LHCN-M2 (cell line): ENCODE data around the gene ACOXL. TPM values are rescaled to one million over a fixed set of nuclear protein-coding genes. Genes with fewer than 3 reads are reported as not detected.

Experiments
- DNase-seq: peaks from one replicate; pipeline ENCODE4 v3.0.0-alpha.2; 2012; ENCODE audit warnings: low read depth
- total RNA-seq: library from RNA; depleted of rRNA; stranded (reverse); fragments of >200 nt; gene quantifications from 2 replicates; pipeline ENCODE4 v1.2.3, GENCODE V29; 2014

The ACOXL gene
- total RNA-seq, 1 experiment from 2014 or later, result not detected

DNA sequence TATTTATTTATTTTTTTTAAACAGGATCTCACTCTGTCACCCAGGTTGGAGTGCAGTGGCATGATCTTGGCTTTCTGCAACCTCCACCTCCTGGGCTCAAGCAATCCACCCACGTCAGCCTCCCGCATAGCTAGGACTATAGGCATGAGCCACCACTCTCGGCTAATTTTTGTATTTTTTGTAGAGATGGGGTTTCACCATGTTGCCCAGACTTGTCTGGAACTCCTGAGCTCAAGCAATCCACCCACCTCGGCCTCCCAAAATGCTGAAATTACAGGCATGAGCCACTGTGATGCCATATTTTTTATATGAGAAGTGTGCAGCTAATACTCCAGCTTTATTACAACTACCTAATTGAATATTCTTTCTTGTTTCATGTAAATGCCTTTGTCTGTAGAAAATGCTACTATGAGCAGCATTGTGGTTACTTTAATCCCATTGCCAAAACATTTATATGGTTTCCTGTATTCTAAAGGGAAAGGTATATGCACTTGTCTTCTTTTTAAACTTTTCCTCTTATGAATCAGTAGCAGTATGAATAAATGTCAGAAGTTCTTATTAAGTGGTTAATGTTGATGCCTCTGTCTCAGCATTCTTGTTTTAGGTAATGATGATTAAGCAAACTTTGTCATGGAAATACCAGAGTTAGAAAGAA lies 378.9 kb downstream of the ACOXL start:
- no peak for DNase-seq

DNA sequence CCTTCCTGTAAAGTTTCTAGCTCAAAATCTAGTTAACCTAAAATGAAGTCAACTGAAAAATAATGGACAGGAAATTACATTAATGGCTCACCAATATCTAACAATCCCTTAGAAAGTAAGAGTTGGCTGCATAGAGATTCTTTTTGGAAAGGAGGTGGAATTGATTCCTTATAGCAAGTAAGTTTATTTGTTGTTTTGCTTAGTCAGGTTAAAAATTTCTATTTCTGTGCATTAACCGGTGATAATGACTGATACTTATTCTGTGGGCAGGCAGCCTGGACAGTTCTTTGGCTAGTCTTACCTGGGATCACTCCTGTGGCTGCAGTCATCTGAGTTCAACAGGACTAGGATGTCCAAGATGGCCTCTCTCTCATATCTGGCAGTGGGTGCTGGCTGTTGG lies 381.5 kb downstream of the ACOXL start:
- DNase-seq, result no peak

DNA sequence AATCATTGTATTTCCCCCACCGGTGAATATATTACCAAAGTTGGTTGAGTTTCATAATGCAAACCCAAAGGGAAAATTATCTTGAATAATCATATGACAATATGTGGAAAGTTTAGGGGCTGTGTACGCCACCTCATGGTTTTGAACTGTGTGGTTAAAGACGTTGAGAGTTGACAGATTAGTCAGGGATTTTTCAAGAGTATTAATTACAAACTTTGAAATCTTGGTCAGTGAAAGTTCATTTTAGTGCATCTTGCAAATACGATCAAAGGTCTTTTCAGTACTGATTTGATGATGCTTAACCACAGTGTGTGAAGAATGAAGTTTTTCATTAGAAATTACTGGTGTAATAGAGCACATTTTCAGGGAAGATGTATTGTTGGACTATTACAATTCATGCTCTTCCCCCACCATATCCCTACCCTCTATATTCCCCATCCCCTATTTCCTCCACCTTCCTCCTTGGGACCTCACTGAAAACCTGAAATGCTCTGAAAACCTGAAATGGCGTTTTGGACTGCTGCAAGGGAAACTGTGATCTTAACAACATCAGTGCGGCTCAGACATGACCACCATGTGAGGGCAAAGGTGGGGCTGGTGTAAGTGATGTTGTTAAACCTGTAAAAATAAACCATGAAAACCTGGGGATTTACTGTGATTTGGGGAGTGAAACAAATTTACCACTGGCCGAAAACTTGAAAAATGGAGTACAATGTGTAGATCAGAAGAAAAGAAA lies 383.8 kb downstream of the ACOXL start:
- no peak for DNase-seq

DNA sequence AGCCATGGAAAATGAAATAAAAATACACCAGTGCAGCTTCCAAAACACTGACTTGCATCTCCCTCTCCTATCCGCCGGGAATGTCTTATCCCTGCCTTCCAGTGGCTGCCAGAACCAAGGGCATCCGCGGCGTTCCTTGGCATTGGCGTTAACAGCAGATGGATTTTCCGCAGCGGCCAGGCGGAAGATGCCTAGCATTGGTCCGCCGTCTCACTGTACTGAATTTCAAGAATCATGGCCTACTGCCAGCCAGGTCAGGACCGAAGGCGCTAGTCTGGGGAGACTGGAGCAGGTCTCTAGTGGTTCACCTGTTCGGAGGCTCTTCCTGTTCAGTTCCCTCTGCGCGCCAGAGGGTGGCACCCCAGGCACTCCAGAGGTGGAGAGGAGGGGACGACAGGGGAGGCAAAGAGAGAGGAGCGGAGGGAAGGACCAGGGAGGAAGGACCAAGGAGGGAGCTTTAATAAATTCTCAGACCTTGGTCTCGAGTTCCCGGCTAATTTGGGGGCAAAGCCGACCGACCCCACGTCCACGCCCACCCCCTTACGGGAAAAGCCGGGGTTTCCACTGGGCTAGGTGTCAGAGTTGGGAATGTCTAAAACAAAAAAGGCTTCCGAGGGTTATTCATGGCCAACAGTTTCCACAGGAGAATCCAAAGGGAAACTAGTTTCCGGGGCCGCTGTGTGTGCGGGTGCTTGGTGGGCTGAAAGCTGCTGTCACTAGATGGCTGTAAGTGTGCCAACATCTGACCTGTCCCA lies 384.6 kb downstream of the ACOXL start:
- peak; percentile 65 for DNase-seq

DNA sequence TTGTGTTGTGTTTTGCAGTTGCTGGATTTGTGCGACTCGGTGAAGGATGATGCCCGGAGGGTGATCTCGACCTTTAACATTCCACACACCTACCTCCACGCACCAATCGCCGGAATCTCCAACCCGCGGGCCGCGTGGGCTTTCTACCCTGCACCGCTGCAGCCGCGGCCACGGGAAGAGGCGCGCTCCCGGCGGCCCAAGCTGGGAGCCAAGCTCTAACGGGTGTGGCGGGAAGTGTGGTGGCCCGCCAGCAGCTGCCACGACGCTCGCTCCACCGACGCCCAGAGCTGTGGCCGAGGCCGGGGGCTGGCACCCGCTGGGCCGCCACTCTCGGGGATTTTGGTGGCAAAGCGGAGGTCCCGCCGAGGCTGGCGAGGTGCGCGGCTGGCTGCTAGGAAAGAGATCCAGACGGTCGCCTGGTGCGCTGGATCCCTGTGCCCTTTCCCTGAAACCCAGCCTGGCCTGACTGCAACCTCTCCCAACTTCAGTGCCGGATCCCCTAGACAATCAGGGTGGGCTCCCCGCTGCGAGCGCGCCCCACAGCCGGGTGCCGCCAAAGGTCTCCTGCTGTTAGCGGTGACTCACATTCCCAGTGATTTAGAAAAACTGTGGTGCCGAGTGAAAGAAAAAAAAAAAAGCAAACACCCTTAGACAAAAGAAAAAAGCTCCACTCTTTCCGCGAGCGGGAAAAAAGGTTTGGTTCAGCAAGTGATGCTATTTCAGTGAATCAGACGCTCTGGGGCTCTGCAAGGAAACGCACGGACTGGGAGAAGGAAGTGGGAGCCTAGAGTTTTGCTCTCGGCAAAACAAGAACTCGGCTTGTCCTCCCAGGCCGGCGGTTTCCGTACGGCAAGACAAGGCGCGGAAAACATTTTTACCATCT lies 385.5 kb downstream of the ACOXL start:
- DNase-seq, result peak; percentile 58

DNA sequence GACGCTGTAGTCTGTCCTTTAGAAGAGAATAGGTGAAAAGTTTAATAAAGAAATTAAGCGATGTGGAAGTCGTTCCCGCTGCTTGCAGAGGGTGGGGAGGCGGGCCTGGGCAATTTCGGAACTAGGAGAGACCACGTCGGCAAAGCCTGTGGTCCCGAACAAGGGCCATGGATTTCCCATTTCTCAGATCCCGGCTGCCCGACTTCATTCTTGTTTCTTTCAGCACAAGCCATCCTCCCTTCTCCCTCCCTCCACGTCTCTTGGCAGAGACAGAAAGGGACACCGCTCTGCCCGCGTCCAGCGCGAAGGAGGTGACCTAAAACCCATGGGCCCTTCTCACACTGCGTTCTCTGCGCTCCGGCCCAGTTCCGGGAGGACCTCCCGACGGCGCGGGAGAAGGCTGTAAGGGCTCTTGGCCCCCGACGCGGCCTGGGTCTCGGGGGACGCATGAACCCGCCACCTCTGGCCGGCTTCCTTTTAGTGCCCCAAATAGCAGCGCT lies 386.2 kb downstream of the ACOXL start:
- no peak for DNase-seq

DNA sequence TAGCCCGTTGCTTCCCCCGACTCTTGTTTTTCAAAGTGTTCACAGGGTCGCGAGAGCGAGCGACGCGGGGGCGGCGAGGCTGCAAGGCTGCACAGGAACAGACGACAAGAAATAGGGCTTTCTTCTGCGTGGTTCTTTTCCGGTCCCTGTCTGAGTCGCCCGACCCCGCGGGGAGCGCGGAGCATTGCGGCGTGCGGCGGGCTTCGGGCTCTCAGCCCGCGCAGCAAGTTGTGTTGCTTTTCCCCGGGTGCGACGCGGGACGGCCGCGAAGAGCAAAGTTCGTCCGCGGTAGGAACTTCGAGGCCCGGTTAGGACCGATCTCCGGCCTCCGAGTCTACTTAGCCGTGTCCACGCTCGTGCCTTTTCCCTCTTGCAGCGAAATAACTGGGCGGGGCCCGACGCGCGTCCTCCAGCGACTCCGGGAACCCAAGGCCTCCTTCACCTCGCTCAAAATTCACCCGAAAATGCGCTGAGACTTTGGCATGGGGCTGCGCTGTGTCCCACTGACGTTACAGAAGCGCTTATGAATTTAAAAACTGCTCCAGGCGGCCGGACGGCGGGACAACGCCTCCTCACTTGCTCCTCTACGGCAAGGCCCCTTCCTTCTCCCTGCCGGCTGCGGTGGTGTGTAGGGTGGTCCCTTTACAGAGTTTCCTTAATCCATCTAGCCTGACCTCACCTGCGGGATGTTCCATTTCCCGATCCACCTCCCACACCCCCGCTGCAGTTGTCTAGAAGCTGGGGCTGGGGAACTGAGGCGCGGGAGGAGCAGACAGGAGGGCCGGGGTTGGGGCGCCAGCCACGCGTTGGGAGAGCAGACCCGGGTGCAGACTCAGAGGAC lies 386.8 kb downstream of the ACOXL start:
- DNase-seq, result no peak

DNA sequence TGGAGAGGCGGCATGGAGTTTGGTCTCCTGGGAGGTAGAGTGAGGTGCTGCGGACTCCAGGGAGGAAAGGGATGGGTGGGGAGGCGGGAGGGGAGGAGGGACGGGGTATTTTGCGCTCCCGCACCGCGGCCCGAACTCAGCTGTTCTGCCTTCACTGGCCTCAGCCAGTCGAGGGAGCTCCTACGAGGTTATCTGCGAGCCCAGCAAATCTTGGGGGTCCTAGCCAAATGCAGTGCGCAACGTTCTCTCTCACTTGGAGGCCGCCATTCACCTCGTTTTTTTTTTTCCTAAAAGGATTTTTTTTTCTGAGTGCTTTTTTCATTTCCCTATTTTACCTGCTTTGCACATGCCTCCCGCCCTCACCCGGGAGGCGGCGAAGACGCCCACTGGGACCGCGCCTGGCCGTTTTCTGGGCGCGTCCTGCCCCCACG lies 387.5 kb downstream of the ACOXL start:
- no peak for DNase-seq

DNA sequence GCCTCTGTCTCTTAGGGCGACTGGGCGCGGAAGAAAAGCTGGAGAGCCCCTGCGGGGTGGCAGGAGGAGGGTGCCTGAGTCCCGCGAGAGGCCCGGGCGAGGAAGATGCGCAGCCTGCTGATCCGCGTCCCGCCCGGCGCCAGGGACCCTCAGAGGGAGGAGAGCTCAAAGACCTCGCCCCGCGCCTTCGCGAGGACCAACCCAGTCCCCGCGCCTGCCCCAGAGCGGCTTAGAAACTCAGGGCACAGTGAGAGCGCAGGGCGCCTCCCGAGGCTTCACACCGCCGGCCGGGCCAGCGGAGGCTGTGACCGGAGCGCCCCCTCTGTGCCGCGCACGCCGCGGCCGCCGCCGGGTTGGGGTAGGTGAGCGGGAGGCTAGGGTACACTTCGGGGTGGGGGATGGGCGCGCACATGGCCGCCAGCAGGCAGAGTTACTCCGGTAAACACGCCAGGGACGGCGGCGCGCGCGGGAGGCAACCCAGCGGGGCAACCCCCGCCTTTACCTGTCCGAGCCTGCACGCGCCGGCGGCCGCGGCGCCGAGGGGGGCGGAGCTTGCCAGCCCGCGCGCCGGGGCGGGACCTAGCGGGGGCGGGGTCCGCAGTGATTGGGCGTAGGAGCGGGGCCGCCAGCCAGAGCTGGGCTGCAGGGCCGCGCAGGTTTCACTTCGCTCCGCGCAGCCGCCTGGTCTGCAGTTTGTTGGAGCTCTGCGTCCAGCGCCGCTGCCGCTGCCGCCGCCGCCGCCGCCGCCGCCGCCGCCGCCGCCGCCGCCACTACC lies 388.1 kb downstream of the ACOXL start, which contains the start of gene BCL2L11:
BCL2L11 (plus strand) TSS at position 662 of the 775 bp plus-strand sequence. CDS start 2,832 bp downstream, outside the sequence.
- peak; percentile 83 for DNase-seq

DNA sequence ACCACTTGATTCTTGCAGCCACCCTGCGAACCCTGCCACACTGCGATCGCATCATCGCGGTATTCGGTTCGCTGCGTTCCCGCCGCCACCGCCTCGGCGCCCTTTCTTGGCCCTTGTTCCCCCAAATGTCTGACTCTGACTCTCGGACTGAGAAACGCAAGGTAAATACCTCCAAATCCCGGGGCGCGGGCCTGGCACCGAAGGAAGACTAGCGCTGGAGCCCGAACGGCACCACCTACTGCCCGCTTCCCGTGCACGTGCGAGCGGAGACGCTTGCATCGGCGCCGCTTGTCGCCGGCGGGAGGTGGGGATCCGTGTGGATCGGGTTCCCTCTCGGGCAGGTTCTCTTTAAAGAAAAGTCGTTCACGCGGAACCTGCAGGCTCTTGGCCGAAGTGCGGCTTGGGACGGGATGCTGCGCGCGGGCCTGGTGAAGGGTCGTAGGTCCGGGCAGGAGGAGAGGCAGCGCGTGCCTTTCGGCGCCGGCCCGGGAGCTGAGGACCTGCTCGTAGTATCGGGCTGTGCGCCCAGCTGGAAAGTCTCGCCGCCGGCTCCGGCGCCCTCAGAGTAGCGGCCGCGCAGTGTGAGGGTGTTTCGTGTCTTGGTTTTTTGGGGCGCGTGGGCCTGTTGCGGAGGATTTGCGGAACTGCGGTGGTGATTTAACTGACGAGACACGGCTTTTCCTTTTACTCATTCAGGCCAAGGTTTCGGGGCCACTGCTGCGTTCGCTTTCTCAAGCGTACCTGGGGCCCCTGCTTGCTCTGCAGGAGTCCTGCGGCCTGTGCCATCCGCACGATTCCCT lies 388.9 kb downstream of the ACOXL start:
- DNase-seq, result peak; percentile 27

DNA sequence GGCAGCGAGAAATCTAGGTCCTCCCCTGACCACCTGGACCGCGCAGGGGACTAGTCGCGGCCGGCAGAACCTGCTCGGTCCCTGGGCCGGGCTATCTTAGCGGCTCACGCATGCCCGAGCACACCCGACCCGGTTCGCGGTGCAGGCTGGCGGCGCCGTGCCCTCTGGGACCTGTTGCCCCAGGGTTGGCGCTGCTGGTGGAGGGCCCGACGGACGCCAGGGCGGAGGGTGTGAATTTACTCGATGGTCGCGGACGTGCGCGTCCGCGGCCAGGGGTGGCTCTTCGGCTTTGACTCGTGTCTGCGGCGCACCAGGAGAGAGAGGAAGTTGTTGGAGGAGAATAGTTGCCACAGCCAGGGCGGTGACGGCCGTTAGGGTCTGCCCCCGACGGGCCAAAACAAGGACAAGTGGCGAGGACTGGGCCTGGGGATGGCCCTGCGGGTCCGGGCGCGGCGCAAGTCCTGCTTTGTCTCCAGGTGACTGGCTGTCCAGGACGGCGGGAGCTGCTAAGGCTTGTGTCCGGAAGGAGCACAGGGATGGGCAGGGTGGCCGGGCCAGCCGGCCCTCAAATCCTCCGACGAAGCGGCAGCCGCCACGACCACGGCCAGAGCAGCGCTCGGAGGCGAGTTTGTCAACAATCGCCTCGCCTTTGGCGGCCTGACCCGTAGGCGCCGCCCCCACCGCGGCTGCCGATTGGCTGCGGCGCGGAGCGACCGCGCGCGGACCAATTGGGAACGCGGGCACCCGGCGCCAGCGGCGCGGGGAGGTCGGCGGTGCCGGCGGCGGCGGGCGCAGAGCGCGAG lies 389.7 kb downstream of the ACOXL start:
- DNase-seq, result peak; percentile 82

DNA sequence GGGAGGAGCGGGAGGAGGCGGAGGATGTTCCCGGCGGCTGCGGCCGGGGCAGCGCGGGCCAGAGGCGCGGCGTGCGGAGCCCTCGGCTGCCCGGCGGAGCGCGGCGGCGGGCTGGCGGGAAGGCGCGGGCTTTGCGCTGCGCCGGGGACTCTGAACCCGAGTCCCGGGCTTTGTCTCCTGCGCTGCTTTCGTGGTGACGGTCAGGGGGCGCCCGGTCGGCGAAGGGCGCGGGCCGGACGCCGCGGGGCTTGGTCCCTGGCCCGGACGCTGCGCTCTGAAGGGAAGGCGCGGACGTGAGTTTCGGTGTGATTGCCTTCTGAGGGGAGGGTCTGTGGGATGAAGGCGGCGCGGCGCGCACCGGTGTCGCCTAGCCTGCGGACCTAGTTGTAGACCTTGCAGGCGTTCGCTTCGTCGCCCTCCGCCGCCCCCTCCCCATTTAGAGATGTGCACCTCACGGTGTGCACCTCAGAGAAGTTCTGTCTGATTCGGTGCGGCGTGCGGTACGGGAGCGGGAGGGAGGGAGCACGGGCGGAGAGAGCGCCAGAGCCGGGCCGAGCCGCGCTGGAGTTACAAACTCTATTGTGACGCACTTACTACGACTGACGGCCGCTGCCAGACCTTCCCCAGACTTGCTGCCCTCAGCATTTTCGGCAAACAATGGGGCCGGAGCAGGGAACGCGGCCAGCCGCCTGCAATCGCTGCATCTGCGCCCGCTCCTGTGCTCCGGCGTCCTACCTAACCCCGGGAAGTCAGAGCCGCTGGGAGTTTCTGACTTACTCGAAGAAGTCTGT lies 390.5 kb downstream of the ACOXL start:
- DNase-seq, result peak; percentile 71

DNA sequence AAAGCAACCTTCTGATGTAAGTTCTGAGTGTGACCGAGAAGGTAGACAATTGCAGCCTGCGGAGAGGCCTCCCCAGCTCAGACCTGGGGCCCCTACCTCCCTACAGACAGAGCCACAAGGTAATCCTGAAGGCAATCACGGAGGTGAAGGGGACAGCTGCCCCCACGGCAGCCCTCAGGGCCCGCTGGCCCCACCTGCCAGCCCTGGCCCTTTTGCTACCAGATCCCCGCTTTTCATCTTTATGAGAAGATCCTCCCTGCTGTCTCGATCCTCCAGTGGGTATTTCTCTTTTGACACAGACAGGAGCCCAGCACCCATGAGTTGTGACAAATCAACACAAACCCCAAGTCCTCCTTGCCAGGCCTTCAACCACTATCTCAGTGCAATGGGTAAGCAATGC lies 391.4 kb downstream of the ACOXL start:
- DNase-seq, result no peak

DNA sequence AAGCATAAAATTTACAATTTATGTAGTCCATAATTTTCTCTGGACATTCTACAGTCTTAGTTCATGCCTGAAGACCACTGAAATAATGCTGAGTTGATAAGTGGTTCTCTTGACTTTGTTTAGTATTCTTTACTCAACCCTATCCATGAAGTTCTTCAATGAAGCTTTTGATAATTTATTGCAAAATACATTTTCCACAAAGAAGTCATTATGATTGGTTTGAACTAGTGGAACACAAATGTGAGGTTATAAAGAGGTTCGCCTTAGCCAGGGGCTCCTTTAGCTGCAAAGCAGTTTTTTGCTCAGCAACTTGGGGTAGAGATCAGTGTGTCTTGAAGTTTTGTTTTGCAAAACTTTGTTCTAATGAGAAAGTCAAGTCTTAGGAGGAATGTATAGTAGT lies 394.2 kb downstream of the ACOXL start:
- no peak for DNase-seq

DNA sequence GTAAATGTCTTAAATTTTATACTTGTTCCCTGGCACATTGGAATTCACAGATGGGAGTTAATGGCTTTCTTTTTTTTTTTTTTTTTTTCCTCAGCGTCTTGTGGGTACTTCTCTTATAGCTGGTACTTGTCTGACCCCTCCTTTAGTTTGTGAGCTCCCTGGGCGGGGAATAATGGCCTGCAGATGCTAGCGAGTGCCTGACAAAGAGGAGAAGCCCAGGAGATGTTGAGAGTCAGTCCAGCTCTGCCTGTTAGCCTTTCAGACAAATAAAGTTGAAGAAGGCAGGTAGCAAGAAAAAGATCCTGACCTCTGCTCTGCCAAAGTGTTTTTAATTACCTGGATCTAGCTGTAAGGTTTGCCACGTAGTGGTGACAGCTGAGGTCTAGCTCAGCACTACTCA lies 395.0 kb downstream of the ACOXL start:
- DNase-seq, result no peak

DNA sequence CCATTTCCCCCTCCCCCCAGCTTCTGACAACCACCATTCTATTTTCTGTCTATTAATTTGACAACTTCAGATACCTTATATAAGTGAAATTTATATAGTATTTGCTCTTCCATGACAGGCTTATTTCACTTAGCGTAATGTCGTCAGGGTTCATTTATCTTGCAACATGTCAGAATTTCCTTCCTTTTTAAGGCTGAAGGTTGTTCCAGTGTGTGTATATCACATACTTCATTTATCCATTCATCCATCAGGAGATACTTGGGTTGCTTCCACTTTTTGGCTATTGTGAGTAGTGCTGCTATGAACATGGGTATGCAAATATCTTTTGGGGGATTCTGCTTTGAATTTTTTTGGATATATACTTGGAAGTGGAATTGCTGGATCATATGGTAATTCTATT lies 395.7 kb downstream of the ACOXL start:
- DNase-seq, result no peak

DNA sequence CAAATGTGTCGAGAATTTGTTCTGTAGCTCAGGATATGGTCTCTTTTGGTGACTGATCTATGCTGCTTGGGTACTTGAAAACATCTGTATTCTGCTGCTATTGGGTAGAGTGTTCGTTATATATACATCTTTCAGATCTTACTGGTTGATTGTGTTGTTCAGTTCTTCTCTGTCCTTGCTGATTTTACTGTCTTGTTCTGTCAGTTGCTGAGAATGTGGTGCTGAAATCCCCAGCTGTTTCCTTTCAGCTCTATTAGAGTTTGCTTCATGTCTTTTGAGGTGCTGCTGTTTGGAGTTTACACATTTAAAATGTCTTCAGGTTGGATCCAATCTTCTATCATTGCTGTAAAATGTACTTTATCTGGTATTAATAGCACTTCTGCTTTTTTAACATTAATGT lies 401.2 kb downstream of the ACOXL start:
- no peak for DNase-seq
